ENCODE measurements around the gene PRTG. TPM values are rescaled to one million over a fixed set of nuclear protein-coding genes. Genes with fewer than 3 reads are reported as not detected.
"Not testable (repeated sequence)": the region's sequence is repeated elsewhere in the genome, so short reads cannot be mapped to it uniquely, and the experiment has no call there.

The PRTG gene
- total RNA-seq, 1 experiment from 2014 or later, result 2.0 TPM

GRCh38 chr15:55768670-55769185 lies 25.8 kb upstream of the PRTG start:
- no peak for DNase-seq
- Histone ChIP-seq H3K27me3 (ENCODE audit: control insufficient read depth, insufficient read depth, low read length) (no peaks in the 10 kb centered on the region; the same call in 1 of the 2 replicates), H3K36me3 (replicated peaks; ENCODE audit: control insufficient read depth, insufficient read depth, low read length) (no peaks in the 10 kb centered on the region), H3K4me3 (ENCODE audit: insufficient read depth, low read depth, low read length) (no peak overlapping the region)

- Histone ChIP-seq H3K27me3 (ENCODE audit: control insufficient read depth, insufficient read depth, low read length) (no peaks in the 10 kb centered on the region; the same call in 1 of the 2 replicates), H3K36me3 (replicated peaks; ENCODE audit: control insufficient read depth, insufficient read depth, low read length) (no peaks in the 10 kb centered on the region), H3K4me3 (ENCODE audit: insufficient read depth, low read depth, low read length) (no peak overlapping the region)
- no peak for DNase-seq
Observed at GRCh38 chr15:55766676-55767075, 23.7 kb upstream of the PRTG start.

GRCh38 chr15:55764398-55764797 lies 21.4 kb upstream of the PRTG start:
- DNase-seq, result no peak

GRCh38 chr15:55758580-55758986 lies 15.6 kb upstream of the PRTG start:
- Histone ChIP-seq H3K27me3 (ENCODE audit: control insufficient read depth, insufficient read depth, low read length) (no peaks in the 10 kb centered on the region), H3K4me3 (ENCODE audit: insufficient read depth, low read depth, low read length) (no peak overlapping the region), H3K36me3 (replicated peaks; ENCODE audit: control insufficient read depth, insufficient read depth, low read length) (no peaks in the 10 kb centered on the region)
- no peak for DNase-seq

More at GRCh38 chr15:55764398-55764797, 21.4 kb upstream of the PRTG start:
- no peaks in the 10 kb centered on the region; the same call in 1 of the 2 replicates for H3K27me3 ChIP-seq (ENCODE audit: control insufficient read depth, insufficient read depth, low read length)
- H3K4me3 ChIP-seq (ENCODE audit: insufficient read depth, low read depth, low read length), result no peak overlapping the region
- H3K36me3 ChIP-seq (replicated peaks; ENCODE audit: control insufficient read depth, insufficient read depth, low read length), result no peaks in the 10 kb centered on the region

GRCh38 chr15:55753433-55753832 lies 10.5 kb upstream of the PRTG start:
- not testable (repeated sequence) for DNase-seq; H3K36me3 ChIP-seq (replicated peaks; ENCODE audit: control insufficient read depth, insufficient read depth, low read length); H3K4me3 ChIP-seq (ENCODE audit: insufficient read depth, low read depth, low read length); H3K27me3 ChIP-seq (ENCODE audit: control insufficient read depth, insufficient read depth, low read length)

GRCh38 chr15:55750706-55751105 lies 7.8 kb upstream of the PRTG start:
- DNase-seq, result no peak
- H3K27me3 ChIP-seq (ENCODE audit: control insufficient read depth, insufficient read depth, low read length), result peaks cover 2% of the 10 kb centered on the region
- no peak overlapping the region for H3K4me3 ChIP-seq (ENCODE audit: insufficient read depth, low read depth, low read length)
- no peaks in the 10 kb centered on the region for H3K36me3 ChIP-seq (replicated peaks; ENCODE audit: control insufficient read depth, insufficient read depth, low read length)

GRCh38 chr15:55743729-55744655 lies 1.0 kb upstream of the PRTG start:
- Histone ChIP-seq H3K36me3 (replicated peaks; ENCODE audit: control insufficient read depth, insufficient read depth, low read length) (no peaks in the 10 kb centered on the region), H3K4me3 (ENCODE audit: insufficient read depth, low read depth, low read length) (peak overlapping the region; percentile 57; the same call in 1 of the 2 replicates), H3K27me3 (ENCODE audit: control insufficient read depth, insufficient read depth, low read length) (peaks cover 66% of the 10 kb centered on the region)
- peak; percentile 23 for DNase-seq

- DNase-seq, result no peak
- Histone ChIP-seq H3K4me3 (ENCODE audit: insufficient read depth, low read depth, low read length) (peak overlapping the region; percentile 57), H3K27me3 (ENCODE audit: control insufficient read depth, insufficient read depth, low read length) (peaks cover 79% of the 10 kb centered on the region), H3K36me3 (replicated peaks; ENCODE audit: control insufficient read depth, insufficient read depth, low read length) (no peaks in the 10 kb centered on the region)
Observed at GRCh38 chr15:55742498-55742926, 440 bp downstream of the PRTG start.

GRCh38 chr15:55741833-55742497 lies 987 bp downstream of the PRTG start:
- Histone ChIP-seq H3K27me3 (ENCODE audit: control insufficient read depth, insufficient read depth, low read length) (peaks cover 84% of the 10 kb centered on the region), H3K36me3 (replicated peaks; ENCODE audit: control insufficient read depth, insufficient read depth, low read length) (no peaks in the 10 kb centered on the region), H3K4me3 (ENCODE audit: insufficient read depth, low read depth, low read length) (peak overlapping the region; percentile 57)
- peak; percentile 72 for DNase-seq

- no peaks in the 10 kb centered on the region for H3K36me3 ChIP-seq (replicated peaks; ENCODE audit: control insufficient read depth, insufficient read depth, low read length)
- DNase-seq, result peak; percentile 71
- peaks cover 90% of the 10 kb centered on the region for H3K27me3 ChIP-seq (ENCODE audit: control insufficient read depth, insufficient read depth, low read length)
- no peak overlapping the region for H3K4me3 ChIP-seq (ENCODE audit: insufficient read depth, low read depth, low read length)
Observed at GRCh38 chr15:55740981-55741832, 1.7 kb downstream of the PRTG start.

- no peak overlapping the region for H3K4me3 ChIP-seq (ENCODE audit: insufficient read depth, low read depth, low read length)
- DNase-seq, result no peak
- H3K27me3 ChIP-seq (ENCODE audit: control insufficient read depth, insufficient read depth, low read length), result peaks cover 96% of the 10 kb centered on the region
- H3K36me3 ChIP-seq (replicated peaks; ENCODE audit: control insufficient read depth, insufficient read depth, low read length), result no peaks in the 10 kb centered on the region
Observed at GRCh38 chr15:55740359-55740878, 2.5 kb downstream of the PRTG start.

GRCh38 chr15:55739641-55740040 lies 3.3 kb downstream of the PRTG start:
- Histone ChIP-seq H3K4me3 (ENCODE audit: insufficient read depth, low read depth, low read length) (no peak overlapping the region), H3K27me3 (ENCODE audit: control insufficient read depth, insufficient read depth, low read length) (peaks cover 97% of the 10 kb centered on the region), H3K36me3 (replicated peaks; ENCODE audit: control insufficient read depth, insufficient read depth, low read length) (no peaks in the 10 kb centered on the region)
- DNase-seq, result no peak

- peaks cover 96% of the 10 kb centered on the region for H3K27me3 ChIP-seq (ENCODE audit: control insufficient read depth, insufficient read depth, low read length)
Observed at GRCh38 chr15:55738715-55739114, 4.2 kb downstream of the PRTG start.

GRCh38 chr15:55737373-55737772 lies 5.6 kb downstream of the PRTG start:
- H3K36me3 ChIP-seq (replicated peaks; ENCODE audit: control insufficient read depth, insufficient read depth, low read length), result no peaks in the 10 kb centered on the region
- H3K4me3 ChIP-seq (ENCODE audit: insufficient read depth, low read depth, low read length), result no peak overlapping the region
- peaks cover 86% of the 10 kb centered on the region for H3K27me3 ChIP-seq (ENCODE audit: control insufficient read depth, insufficient read depth, low read length)
- DNase-seq, result no peak

More at GRCh38 chr15:55738715-55739114, 4.2 kb downstream of the PRTG start:
- Histone ChIP-seq H3K4me3 (ENCODE audit: insufficient read depth, low read depth, low read length) (no peak overlapping the region), H3K36me3 (replicated peaks; ENCODE audit: control insufficient read depth, insufficient read depth, low read length) (no peaks in the 10 kb centered on the region)
- no peak for DNase-seq
